Gastroesophageal sphincter (tissue), 4 donors: Measurements from ENCODE around the gene ABI3BP. TPM values are rescaled to one million over a fixed set of nuclear protein-coding genes. Genes with fewer than 3 reads are reported as not detected.

Source experiments
- ATAC-seq: fragments of 150-250 bp; one replicate; pipeline ENCODE4 v1.9.1; 2016; ENCODE audit warnings: mild to moderate bottlenecking, moderate library complexity
- H3K27ac ChIP-seq, 4 donors: fragments of 200-600 bp; sonication (generic) in 3 of 4; 1 replicate in 3 of 4; 2 replicates in 1 of 4; pipeline ENCODE4 v1.5.1; 2016 to 2019
- H3K27me3 ChIP-seq: fragments of 200-600 bp; sonication (generic); one replicate; pipeline ENCODE4 v1.5.1; 2019
- H3K36me3 ChIP-seq, 2 donors: fragments of 200-600 bp; sonication (generic); one replicate each; pipeline ENCODE4 v1.5.1; 2019; ENCODE audit warnings: control low read depth in 1 of 2
- H3K4me1 ChIP-seq, 3 donors: fragments of 200-600 bp; sonication (generic); 1 replicate in 2 of 3; 2 replicates in 1 of 3; pipeline ENCODE4 v1.5.1; 2016 to 2019; ENCODE audit warnings: control low read depth in 2 of 3
- H3K4me3 ChIP-seq, 2 donors: fragments of 200-600 bp; sonication (generic); one replicate each; pipeline ENCODE4 v1.5.1; 2019; ENCODE audit warnings: mild to moderate bottlenecking in 1 of 2, moderate library complexity in 1 of 2
- H3K9me3 ChIP-seq, 3 donors: fragments of 200-600 bp; sonication (generic); one replicate each; pipeline ENCODE4 v1.5.1; 2017 to 2019; ENCODE audit warnings: control low read depth in 2 of 3
- CTCF ChIP-seq, 4 experiments: fragments of 200-600 bp in 2 of 4; fragments of 450-650 bp in 2 of 4; sonication (generic) in 1 of 4; IDR thresholded peaks; one replicate each; pipeline ENCODE4 v1.5.1; 2017 to 2019; ENCODE audit warnings: antibody characterized with exemption in 4 of 4, mild to moderate bottlenecking in 2 of 4, moderate library complexity in 2 of 4
- EP300 ChIP-seq: sonication (generic); formaldehyde crosslinking; IDR thresholded peaks from one replicate; pipeline ENCODE4 v1.6.1; 2017; ENCODE audit warnings: antibody characterized with exemption, mild to moderate bottlenecking
- POLR2A ChIP-seq, 2 donors: fragments of 450-650 bp; IDR thresholded peaks; one replicate each; pipeline ENCODE4 v1.6.1; 2017; ENCODE audit warnings: antibody characterized with exemption in 2 of 2, mild to moderate bottlenecking in 2 of 2, moderate library complexity in 1 of 2
- POLR2AphosphoS5 ChIP-seq: sonication (generic); formaldehyde crosslinking; IDR thresholded peaks from one replicate; pipeline ENCODE4 v1.6.1; 2017; ENCODE audit warnings: antibody characterized with exemption
- WGBS, 2 donors: methylation state at CpG; one replicate each; pipeline ENCODE4 v1.1.5; 2018; ENCODE audit warnings: low coverage in 1 of 2; 5-methylcytosine and 5-hydroxymethylcytosine counted together
- total RNA-seq, 4 donors: library from RNA; depleted of rRNA; stranded (reverse); fragments of >200 nt; gene quantifications; one replicate each; pipeline ENCODE4 v1.1.0, GENCODE V29; 2016

ABI3BP gene
- total RNA-seq, 4 donors from 2014 or later, result 59.6 to 158 (median 99.9) TPM

GRCh38 chr3:100776097-100776729, 217.0 kb downstream of the ABI3BP start:
- Histone ChIP-seq H3K27me3 (no peaks in the 10 kb centered on the region), H3K9me3 (no peaks in the 10 kb centered on the region), H3K4me1 (no peaks in the 10 kb centered on the region), H3K4me3 (no peak overlapping the region), H3K36me3 (peaks cover 0 to 63% of the 10 kb centered on the region in 2 donors), H3K27ac (no peak overlapping the region)
- ATAC-seq, result no peak
- TF ChIP-seq CTCF (IDR thresholded peaks at IDR 0.05) (no peak), POLR2AphosphoS5 (no peak), POLR2A (IDR thresholded peaks at IDR 0.05) (no peak), EP300 (no peak)
- WGBS, 2 donors, result 87 to 89% methylated on average over 2 of the region's 2 CpGs

GRCh38 chr3:100775669-100776068, 217.6 kb downstream of the ABI3BP start:
- Histone ChIP-seq H3K27ac (no peak overlapping the region), H3K27me3 (no peaks in the 10 kb centered on the region), H3K9me3 (no peaks in the 10 kb centered on the region), H3K4me3 (no peak overlapping the region), H3K4me1 (no peaks in the 10 kb centered on the region), H3K36me3 (peaks cover 0 to 67% of the 10 kb centered on the region in 2 donors)
- TF ChIP-seq POLR2AphosphoS5 (no peak), EP300 (no peak), POLR2A (IDR thresholded peaks at IDR 0.05) (no peak), CTCF (IDR thresholded peaks at IDR 0.05) (no peak)
- no peak for ATAC-seq

- WGBS, 2 donors, result 79 to 93% methylated on average over 3 of the region's 3 CpGs
- no peak overlapping the region for H3K4me3 ChIP-seq
- no peak for ATAC-seq
- no peaks in the 10 kb centered on the region for H3K27me3 ChIP-seq
- TF ChIP-seq POLR2AphosphoS5 (no peak), EP300 (no peak), POLR2A (IDR thresholded peaks at IDR 0.05) (no peak), CTCF (IDR thresholded peaks at IDR 0.05) (no peak)
- H3K36me3 ChIP-seq, result peaks cover 0 to 71% of the 10 kb centered on the region in 2 donors
- no peaks in the 10 kb centered on the region for H3K9me3 ChIP-seq
- no peak overlapping the region for H3K27ac ChIP-seq
- H3K4me1 ChIP-seq, result no peaks in the 10 kb centered on the region
Measured at GRCh38 chr3:100775226-100775625, 218.0 kb downstream of the ABI3BP start.

GRCh38 chr3:100769693-100770092, 223.5 kb downstream of the ABI3BP start:
- Histone ChIP-seq H3K27ac (no peak overlapping the region), H3K4me1 (no peaks in the 10 kb centered on the region), H3K9me3 (no peaks in the 10 kb centered on the region), H3K4me3 (no peak overlapping the region), H3K36me3 (peaks cover 0 to 46% of the 10 kb centered on the region in 2 donors), H3K27me3 (no peaks in the 10 kb centered on the region)
- TF ChIP-seq CTCF (IDR thresholded peaks at IDR 0.05) (no peak), POLR2AphosphoS5 (no peak), EP300 (no peak), POLR2A (IDR thresholded peaks at IDR 0.05) (no peak)
- WGBS, 2 donors, result 66 to 82% methylated on average over 2 to 3 of the region's 3 CpGs
- ATAC-seq, result no peak

- H3K4me3 ChIP-seq, result no peak overlapping the region
- H3K27me3 ChIP-seq, result no peaks in the 10 kb centered on the region
- H3K36me3 ChIP-seq, result peaks cover 0 to 31% of the 10 kb centered on the region in 2 donors
- no peak for TF ChIP-seq CTCF (IDR thresholded peaks at IDR 0.05)
- TF ChIP-seq EP300, result no peak
- no peak for TF ChIP-seq POLR2AphosphoS5
- no peak for TF ChIP-seq POLR2A (IDR thresholded peaks at IDR 0.05)
- H3K4me1 ChIP-seq, result no peaks in the 10 kb centered on the region
- no peak overlapping the region for H3K27ac ChIP-seq
- no peak for ATAC-seq
- H3K9me3 ChIP-seq, result no peaks in the 10 kb centered on the region
- 93 to 96% methylated on average over 2 of the region's 2 CpGs for whole genome bisulfite sequencing, 2 donors
Measured at GRCh38 chr3:100766069-100766468, 227.2 kb downstream of the ABI3BP start.
